AG09309 (cell line): Measurements from ENCODE around the gene TMEM87B.

Experiments used
- DNase-seq: peaks from one replicate; pipeline ENCODE4 v3.0.0-alpha.2; 2010; ENCODE audit warnings: low read depth
- H3K4me3 ChIP-seq: 2 replicates; pipeline ENCODE4 v1.5.1; 2011; ENCODE audit warnings: mild to moderate bottlenecking, low read depth, low read length, moderate library complexity; ENCODE audit not compliant: control insufficient read depth
- TF ChIP-seq, protein P1 (sequence below): IDR thresholded peaks from 2 replicates; pipeline ENCODE4 v1.5.1; 2011; ENCODE audit warnings: mild to moderate bottlenecking, low read depth, low read length, inconsistent platforms; ENCODE audit not compliant: insufficient read depth, control insufficient read depth; ENCODE audit errors: missing control alignments

TMEM87B gene

DNA sequence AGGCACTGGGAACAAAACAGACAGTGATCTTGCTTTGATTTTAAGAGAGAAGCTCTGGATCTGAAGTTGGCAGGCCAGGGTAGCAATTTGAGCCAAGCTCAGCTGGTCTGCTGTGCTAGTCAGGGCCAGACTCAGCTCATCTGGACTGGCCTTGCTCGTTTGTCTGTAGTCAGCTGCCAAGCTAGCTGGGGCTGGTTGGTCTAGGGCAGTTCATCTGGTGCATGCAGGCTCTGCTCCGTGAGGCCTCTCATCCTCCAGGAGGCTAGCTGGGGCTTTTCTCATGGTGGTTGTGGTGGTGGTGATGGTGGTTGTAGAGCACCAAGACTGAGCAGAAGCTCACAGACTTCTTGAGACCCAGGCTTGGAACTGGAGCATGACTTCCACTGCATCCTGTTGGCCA is 93.4 kb downstream of the TMEM87B start:
- DNase-seq = no peak
- TF ChIP-seq, protein P1, sequence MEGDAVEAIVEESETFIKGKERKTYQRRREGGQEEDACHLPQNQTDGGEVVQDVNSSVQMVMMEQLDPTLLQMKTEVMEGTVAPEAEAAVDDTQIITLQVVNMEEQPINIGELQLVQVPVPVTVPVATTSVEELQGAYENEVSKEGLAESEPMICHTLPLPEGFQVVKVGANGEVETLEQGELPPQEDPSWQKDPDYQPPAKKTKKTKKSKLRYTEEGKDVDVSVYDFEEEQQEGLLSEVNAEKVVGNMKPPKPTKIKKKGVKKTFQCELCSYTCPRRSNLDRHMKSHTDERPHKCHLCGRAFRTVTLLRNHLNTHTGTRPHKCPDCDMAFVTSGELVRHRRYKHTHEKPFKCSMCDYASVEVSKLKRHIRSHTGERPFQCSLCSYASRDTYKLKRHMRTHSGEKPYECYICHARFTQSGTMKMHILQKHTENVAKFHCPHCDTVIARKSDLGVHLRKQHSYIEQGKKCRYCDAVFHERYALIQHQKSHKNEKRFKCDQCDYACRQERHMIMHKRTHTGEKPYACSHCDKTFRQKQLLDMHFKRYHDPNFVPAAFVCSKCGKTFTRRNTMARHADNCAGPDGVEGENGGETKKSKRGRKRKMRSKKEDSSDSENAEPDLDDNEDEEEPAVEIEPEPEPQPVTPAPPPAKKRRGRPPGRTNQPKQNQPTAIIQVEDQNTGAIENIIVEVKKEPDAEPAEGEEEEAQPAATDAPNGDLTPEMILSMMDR = no peak
- no peak overlapping the region for H3K4me3 ChIP-seq

DNA sequence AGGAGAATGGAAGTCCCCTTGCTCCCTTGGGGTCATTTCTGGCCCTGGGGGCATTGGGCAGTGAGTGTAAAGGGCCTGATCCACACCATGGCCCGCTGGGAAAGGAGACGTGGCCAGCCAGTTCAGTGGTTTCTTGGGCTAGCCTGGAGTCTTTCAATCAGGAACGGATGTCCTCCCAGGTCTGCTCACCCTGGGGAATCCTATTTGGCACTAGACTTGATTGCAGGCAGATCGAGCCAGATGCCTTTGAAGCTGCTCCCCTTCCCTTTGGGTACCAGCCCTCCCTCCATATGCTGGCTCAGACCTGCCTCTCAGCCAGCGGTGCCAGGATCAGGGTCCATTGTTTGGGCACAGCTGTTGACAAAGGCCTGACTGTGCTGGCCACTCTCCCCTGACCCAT is 94.1 kb downstream of the TMEM87B start:
- no peak overlapping the region for H3K4me3 ChIP-seq
- TF ChIP-seq, protein P1 = no peak
- DNase-seq = no peak

DNA sequence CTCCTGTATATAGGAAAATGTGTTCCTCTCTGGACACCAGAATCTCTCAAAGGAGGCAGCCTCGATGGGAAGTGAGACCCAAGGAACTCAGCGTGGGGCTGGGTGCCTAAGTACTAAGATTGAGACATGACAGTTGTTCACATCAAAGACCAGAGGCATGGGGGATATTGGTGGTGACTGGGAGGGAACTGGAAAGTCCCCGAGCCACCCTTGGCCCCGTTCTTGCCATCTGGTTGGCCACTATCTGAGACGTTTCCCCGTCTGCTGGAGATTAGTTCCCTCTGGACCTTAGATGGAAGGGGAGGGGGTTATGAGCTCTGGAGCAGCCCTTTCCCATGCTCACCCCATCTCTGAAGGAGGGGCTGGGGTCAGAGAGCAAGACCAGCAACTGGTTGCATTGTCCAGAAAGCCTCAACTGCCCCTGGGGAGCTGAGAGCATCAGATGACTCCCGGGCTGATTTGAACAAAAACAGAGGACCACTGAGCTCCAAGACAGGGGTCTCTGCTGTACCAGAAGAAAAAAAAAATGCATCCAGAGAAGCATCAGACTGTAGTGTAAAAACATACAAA is 94.9 kb downstream of the TMEM87B start:
- DNase-seq = no peak
- H3K4me3 ChIP-seq = no peak overlapping the region
- TF ChIP-seq, protein P1 = no peak

DNA sequence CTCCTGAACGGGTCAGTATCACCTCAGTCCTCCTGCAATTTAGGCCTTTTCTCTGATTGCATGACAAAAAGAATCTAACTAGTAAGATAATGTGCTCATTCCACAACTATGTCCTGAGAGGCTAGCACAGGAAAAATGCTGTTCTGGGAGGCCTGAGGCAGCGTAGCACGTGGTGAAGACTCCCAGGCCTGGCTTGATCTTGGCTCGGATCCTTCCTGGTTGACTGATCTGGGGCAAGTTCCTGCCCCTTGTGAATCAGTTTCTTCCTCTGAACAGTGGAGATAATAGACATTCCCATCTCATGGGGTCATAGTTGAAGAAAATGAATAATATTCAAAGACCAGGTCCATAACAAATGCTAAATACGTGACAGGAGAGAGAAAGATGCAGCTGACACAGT is 95.4 kb downstream of the TMEM87B start:
- TF ChIP-seq, protein P1 = no peak
- H3K4me3 ChIP-seq = no peak overlapping the region
- peak; percentile 92 for DNase-seq

DNA sequence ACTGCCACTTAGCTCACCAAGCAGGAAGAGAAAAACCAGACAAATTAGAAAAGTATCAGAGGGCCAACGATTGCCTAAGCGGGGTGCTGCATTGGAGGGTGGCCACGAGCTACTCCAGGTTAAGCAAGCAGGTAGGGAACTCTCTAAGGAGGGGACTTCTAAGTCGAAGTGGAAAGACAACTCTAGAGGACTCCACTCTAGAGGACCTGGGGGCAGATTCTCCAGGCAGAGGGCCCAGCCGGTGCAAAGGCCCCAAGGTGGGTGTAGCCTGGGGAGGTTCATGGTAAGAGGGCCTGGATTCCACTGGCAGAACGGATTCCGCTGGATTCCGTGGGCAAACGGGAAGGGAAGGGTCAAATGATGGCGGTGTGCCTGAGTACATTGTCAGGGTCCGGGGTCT is 95.8 kb downstream of the TMEM87B start:
- DNase-seq = no peak
- TF ChIP-seq, protein P1 = no peak

DNA sequence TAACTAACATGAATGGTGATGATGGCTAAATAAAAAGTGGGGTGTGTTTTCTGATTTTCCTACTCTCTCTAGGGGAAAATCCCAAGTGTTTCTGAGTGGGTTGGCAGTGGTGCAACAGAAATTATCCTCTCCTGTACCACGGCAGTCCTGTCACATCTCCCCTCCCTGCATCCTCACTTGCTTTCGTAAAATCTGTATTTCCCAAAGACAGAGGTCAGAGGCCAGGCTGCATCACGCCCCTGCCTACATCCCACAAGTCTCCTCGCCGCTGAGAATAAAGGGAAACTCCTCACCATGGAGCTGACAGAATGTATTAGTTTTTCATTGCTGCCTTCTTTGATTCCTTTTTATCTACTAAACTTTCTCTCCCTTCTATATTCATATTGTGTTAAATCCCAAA is 96.2 kb downstream of the TMEM87B start:
- TF ChIP-seq, protein P1 = no peak
- H3K4me3 ChIP-seq = no peak overlapping the region
- no peak for DNase-seq

More for the DNA sequence above, 95.8 kb downstream of the TMEM87B start:
- H3K4me3 ChIP-seq = no peak overlapping the region

DNA sequence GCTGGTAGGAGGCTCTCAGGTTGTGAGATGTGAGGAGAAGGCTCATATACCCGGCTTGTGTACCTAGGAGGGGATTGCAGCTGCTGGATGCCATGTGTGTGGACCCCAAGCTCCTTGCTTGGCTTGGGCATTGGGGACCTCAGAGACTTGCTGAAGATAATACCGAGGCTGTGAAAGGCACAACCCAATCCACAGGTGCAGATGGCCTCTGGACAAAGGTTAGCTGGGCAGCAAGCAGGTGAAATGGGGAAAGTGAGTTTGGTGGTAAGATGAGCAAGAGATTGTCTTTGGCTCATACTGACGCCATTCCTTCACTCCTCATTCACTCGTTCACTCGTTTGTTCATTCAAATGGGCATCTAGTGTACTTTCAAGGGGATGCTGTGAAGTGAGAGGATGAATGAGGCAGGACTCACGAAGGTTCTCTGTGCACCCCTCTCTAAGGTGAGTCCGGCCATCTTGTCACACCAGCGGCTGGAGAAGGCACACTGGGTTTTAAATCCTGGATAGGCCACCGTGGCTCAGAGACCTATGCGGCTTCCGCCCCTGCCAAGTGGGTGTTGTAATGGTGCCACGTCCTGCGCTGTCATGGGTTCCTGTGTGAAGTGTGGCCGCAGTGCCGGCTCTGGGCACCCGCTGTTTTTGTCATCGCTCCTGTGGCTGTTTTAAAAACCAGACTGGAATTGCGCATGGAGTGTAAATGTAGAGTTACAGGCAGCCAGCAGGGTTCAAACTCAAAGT is 96.8 kb downstream of the TMEM87B start:
- no peak for DNase-seq
- TF ChIP-seq, protein P1 = no peak
- H3K4me3 ChIP-seq = no peak overlapping the region
